ENCODE data around the gene SLC4A9. TPM values are rescaled to one million over a fixed set of nuclear protein-coding genes. Genes with fewer than 3 reads are reported as not detected.

SLC4A9 gene
- total RNA-seq, 2 donors from 2014 or later = not detected

Other genes with a start within 250 kb of the SLC4A9 start
- gene PURA, start 246.1 kb upstream of the SLC4A9 start, total RNA-seq = 10 to 100 TPM in 1 of 2 donors, 1 to 10 TPM in 1; 9.0 to 10.3 TPM
- gene IGIP, start 234.3 kb upstream of the SLC4A9 start, total RNA-seq = 1 to 10 TPM; 3.2 to 3.7 TPM
- 1 to 10 TPM; 7.8 to 8.8 TPM for gene CYSTM1, start 185.0 kb upstream of the SLC4A9 start, total RNA-seq
- 10 to 100 TPM; 33.4 to 35.2 TPM for gene PFDN1, start 57.1 kb upstream of the SLC4A9 start, total RNA-seq
- gene HBEGF, start 13.6 kb upstream of the SLC4A9 start, total RNA-seq = 1 to 10 TPM; 3.2 to 7.3 TPM
- gene ANKHD1, start 41.6 kb downstream of the SLC4A9 start, total RNA-seq = 100 to 1,000 TPM; 223 to 228 TPM
- gene EIF4EBP3, start 187.5 kb downstream of the SLC4A9 start, total RNA-seq = 10 to 100 TPM in 1 of 2 donors, 1 to 10 TPM in 1; 9.1 to 14.0 TPM
- 10 to 100 TPM; 29.9 to 33.2 TPM for gene SRA1, start 197.3 kb downstream of the SLC4A9 start, total RNA-seq
- 10 to 100 TPM; 47.5 to 59.0 TPM for gene APBB3, start 204.4 kb downstream of the SLC4A9 start, total RNA-seq
- gene SLC35A4, start 204.6 kb downstream of the SLC4A9 start, total RNA-seq = 10 to 100 TPM; 43.2 to 45.0 TPM